GM12872 (cell line): ENCODE measurements around the gene NUP214.

ENCODE experiments used
- CTCF ChIP-seq: IDR thresholded peaks from 3 replicates; pipeline ENCODE4 v1.5.1; 2011; ENCODE audit warnings: low read depth, mild to moderate bottlenecking, low read length, moderate library complexity; ENCODE audit not compliant: insufficient read depth

NUP214 gene

GRCh38 chr9:131122158-131122557 is 3.2 kb upstream of the NUP214 start:
- TF ChIP-seq CTCF, result no peak

- no peak for TF ChIP-seq CTCF
These were observed 423 bp upstream of the NUP214 start for GRCh38 chr9:131125038-131125287.

GRCh38 chr9:131126059-131126426 is 657 bp downstream of the NUP214 start:
- no peak for TF ChIP-seq CTCF

- TF ChIP-seq CTCF, result no peak
These were observed 3.8 kb downstream of the NUP214 start for GRCh38 chr9:131129183-131129582.

GRCh38 chr9:131138676-131139075 is 13.3 kb downstream of the NUP214 start:
- TF ChIP-seq CTCF, result no peak

GRCh38 chr9:131140112-131140511 is 14.7 kb downstream of the NUP214 start:
- no peak for TF ChIP-seq CTCF

- no peak for TF ChIP-seq CTCF
These were observed 15.2 kb downstream of the NUP214 start for GRCh38 chr9:131140550-131140949.

- TF ChIP-seq CTCF, result no peak
These were observed 16.8 kb downstream of the NUP214 start for GRCh38 chr9:131142160-131142559.
